ENCODE results near the gene CLASRP. TPM values are rescaled to one million over a fixed set of nuclear protein-coding genes. Genes with fewer than 3 reads are reported as not detected.
A peak's percentile ranks its signal among the peaks of the same experiment; 100 is the strongest.
"Not testable (repeated sequence)": the region's sequence is repeated elsewhere in the genome, so short reads cannot be mapped to it uniquely, and the experiment has no call there.

The CLASRP gene
- total RNA-seq, 3 donors from 2014 or later, result 79.4 to 113 (median 93.2) TPM

DNA sequence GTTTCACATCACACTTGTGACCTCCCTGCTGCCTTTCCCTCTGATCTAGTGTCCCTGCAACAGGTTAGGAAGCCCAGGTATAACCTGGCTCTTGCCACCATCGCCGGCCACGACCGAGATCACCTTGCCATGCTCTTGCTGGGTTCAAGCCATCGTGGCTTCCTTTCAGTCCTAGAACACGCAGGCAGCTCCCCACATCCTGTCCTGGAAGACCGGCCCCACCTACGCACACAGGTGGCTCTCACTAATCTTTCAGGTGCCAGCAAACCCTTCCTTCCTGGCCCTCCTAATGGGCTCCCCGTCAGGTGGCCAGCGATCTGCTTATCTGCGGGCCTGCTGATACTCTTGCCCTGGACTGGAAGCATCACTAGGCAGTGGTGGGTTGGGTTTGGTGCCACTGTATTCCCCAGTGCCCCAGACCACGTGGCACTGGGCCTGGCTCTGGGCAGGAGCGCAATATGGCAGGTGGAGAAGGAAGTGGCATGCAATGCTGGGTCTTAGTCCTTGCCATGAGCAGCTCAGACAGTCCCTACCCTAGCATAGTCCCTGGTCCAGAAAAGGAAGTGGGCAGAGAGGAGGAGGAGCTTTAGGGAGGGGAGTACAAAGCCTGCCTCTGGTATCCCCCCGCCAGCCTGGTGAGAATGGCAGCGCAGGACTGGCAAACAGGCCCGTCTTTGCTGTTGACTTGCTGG lies 66.0 kb downstream of the CLASRP start:
- Histone ChIP-seq H3K9me3 (no peaks in the 10 kb centered on the region), H3K4me3 (no peak overlapping the region), H3K4me1 (ENCODE audit: low read depth) (peaks cover 26% of the 10 kb centered on the region), H3K36me3 (ENCODE audit: low read depth) (no peaks in the 10 kb centered on the region)
- ATAC-seq (peak; percentile 13), DNase-seq (no peak)
- TF ChIP-seq, protein P1, sequence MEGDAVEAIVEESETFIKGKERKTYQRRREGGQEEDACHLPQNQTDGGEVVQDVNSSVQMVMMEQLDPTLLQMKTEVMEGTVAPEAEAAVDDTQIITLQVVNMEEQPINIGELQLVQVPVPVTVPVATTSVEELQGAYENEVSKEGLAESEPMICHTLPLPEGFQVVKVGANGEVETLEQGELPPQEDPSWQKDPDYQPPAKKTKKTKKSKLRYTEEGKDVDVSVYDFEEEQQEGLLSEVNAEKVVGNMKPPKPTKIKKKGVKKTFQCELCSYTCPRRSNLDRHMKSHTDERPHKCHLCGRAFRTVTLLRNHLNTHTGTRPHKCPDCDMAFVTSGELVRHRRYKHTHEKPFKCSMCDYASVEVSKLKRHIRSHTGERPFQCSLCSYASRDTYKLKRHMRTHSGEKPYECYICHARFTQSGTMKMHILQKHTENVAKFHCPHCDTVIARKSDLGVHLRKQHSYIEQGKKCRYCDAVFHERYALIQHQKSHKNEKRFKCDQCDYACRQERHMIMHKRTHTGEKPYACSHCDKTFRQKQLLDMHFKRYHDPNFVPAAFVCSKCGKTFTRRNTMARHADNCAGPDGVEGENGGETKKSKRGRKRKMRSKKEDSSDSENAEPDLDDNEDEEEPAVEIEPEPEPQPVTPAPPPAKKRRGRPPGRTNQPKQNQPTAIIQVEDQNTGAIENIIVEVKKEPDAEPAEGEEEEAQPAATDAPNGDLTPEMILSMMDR (IDR thresholded peaks at IDR 0.05), result no peak
- intact Hi-C loops (cut with DNase I, micrococcal nuclease), result no loop called here

DNA sequence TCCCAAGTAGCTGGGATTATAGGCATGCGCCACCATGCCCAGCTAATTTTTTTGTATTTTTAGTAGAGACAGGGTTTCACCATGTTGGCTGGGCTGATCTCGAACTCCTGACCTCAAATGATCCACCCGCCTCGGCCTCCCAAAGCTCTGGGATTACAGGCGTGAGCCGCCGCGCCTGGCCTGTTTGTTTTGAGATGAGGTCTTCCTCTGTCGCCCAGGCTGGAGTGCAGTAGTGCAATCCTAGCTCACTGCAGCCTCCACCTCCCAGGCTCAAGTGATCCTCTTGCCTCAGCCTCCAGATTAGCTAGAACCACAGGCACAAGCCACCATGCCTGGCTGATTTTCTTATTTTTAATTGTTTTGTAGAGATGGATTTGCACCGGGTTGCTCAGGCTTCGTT lies 67.5 kb downstream of the CLASRP start:
- peaks cover 22% of the 10 kb centered on the region for H3K4me1 ChIP-seq (ENCODE audit: low read depth)
- intact Hi-C loops (cut with DNase I, micrococcal nuclease); H3K4me3 ChIP-seq; H3K9me3 ChIP-seq; ATAC-seq; DNase-seq; H3K36me3 ChIP-seq (ENCODE audit: low read depth): not testable (repeated sequence)

DNA sequence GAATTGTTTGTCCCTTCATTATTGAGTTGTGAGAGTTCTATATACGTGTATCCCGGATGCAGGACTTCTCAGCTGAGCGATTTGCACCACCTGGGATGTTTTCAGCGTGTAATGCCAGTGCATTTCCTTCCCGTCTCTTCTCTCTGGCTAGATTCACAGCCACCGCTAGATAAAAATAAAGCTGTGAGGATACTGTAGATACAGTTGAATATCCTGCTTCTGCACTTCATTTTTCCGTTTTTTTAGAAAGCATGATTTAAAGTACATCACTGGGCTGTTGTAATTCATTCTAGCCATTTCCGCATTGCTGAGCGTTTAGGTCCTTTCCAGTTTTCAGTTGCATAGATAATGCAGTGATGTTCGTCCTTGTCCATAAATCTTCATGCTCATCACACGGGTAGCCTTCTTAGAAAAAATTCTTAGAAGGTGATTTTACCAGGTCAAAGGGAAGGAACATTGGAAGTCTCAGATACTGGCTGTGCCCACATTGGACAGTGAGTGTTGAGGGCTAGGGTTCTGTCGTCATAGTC lies 68.8 kb downstream of the CLASRP start:
- Histone ChIP-seq H3K4me3 (no peak overlapping the region), H3K36me3 (ENCODE audit: low read depth) (no peaks in the 10 kb centered on the region), H3K4me1 (ENCODE audit: low read depth) (peaks cover 30% of the 10 kb centered on the region), H3K9me3 (no peaks in the 10 kb centered on the region)
- ATAC-seq, result no peak
- intact Hi-C loops (cut with DNase I, micrococcal nuclease), result no loop called here
- TF ChIP-seq, protein P1 (IDR thresholded peaks at IDR 0.05), result no peak
- no peak for DNase-seq

DNA sequence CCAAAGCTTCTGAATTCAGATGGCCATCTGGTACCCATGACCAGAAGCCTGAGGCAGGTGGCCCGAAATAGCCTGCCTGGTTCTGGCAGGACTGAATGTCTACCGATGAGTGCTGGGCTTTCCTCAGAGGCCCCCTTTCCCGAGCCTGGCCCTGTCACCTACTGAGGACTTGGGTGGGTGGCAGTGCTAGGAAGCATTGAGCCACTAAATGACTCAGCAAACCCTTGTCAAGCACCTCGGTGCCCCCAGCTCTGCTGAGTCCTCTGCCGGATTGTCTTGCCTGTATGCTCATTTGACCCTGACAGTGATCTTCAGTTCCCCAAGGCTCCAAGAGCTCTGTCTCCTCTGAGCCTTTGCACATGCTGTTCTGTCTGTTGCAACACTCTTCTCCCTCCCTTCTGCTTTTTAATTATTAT lies 72.0 kb downstream of the CLASRP start:
- no peaks in the 10 kb centered on the region for H3K36me3 ChIP-seq (ENCODE audit: low read depth)
- peaks cover 36% of the 10 kb centered on the region for H3K4me1 ChIP-seq (ENCODE audit: low read depth)
- no peaks in the 10 kb centered on the region for H3K9me3 ChIP-seq
- ATAC-seq (no peak), DNase-seq (no peak)
- H3K4me3 ChIP-seq, result no peak overlapping the region
- intact Hi-C loops (cut with DNase I, micrococcal nuclease), result no loop called here
- TF ChIP-seq, protein P1 (IDR thresholded peaks at IDR 0.05), result no peak

DNA sequence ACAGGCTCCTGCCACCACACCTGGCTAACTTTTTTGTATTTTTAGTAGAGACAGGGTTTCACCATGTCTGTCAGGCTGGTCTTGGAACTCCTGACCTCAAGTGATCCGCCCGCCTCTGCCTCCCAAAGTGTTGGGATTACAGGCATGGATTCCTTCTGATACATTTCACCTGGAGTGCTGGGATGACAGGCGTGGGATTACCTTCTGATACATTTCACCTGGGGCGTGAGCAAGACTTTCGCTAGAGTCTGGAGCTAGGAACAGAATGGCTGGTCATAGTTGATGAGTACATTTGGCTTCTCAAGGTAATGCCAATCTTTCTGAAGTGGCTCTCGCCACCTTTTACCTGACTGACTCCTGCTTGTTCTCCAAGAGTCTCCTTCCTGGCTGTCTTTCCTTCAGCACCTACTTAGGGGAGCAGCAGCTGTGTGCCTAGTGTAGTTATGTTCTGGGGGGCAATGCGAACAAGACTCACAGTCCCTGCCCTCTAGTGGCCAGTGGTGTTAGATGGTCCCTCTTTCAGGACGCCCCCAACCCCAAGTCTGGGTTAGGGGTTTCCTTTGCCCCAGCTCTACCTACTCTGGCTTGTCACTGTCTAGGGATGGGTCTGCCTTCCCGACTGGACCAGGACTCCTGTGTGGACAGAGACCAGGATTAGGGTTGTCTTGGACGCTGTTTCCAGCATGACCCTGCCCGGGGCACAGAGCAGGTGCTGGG lies 73.4 kb downstream of the CLASRP start:
- no peak overlapping the region for H3K4me3 ChIP-seq
- peaks cover 44% of the 10 kb centered on the region for H3K4me1 ChIP-seq (ENCODE audit: low read depth)
- no peak for ATAC-seq
- H3K36me3 ChIP-seq (ENCODE audit: low read depth), result no peaks in the 10 kb centered on the region
- DNase-seq, result no peak
- intact Hi-C loops (cut with DNase I, micrococcal nuclease), result no loop called here
- TF ChIP-seq, protein P1 (IDR thresholded peaks at IDR 0.05), result no peak
- H3K9me3 ChIP-seq, result no peaks in the 10 kb centered on the region

DNA sequence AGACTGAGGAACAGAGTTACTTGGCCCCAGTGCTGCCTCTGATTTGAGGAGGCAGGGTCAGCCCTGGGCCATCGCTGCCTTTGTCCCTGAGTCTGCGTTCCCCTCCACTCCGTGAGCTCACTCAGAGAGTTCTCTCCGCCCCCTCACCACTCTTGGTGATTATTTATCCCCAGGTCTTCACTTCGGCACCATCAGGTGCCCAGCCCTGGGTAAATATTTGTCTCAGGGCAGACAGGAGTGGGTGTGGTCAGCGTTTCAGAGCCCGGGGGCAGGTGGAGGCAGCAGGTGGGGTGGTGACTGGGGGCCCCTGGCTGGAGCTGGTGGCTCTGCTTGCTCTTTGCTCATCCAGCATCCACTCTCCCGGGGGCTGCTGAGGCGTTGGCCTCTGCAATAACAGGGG lies 74.8 kb downstream of the CLASRP start:
- Histone ChIP-seq H3K4me1 (ENCODE audit: low read depth) (peaks cover 57% of the 10 kb centered on the region), H3K36me3 (ENCODE audit: low read depth) (no peaks in the 10 kb centered on the region), H3K4me3 (no peak overlapping the region)

More for the DNA sequence above, 74.8 kb downstream of the CLASRP start:
- TF ChIP-seq, protein P1 (IDR thresholded peaks at IDR 0.05), result no peak
- ATAC-seq (peak; percentile 86), DNase-seq (peak; percentile 74 to 81 (median 77))
- intact Hi-C loops (cut with DNase I, micrococcal nuclease), result no loop called here
- H3K9me3 ChIP-seq, result no peaks in the 10 kb centered on the region
